Neutrophil (primary cell): Measurements from ENCODE around the gene TMEM170A.
"Not testable (repeated sequence)": the region's sequence is repeated elsewhere in the genome, so short reads cannot be mapped to it uniquely, and the experiment has no call there.

Experiments
- H3K27ac ChIP-seq: fragments of 200-600 bp; sonication (generic); 2 replicates; pipeline ENCODE4 v1.5.1; 2016; ENCODE audit warnings: mild to moderate bottlenecking, moderate library complexity
- H3K27me3 ChIP-seq: fragments of 200-600 bp; sonication (generic); 2 replicates; pipeline ENCODE4 v1.6.0; 2016; ENCODE audit warnings: mild to moderate bottlenecking
- H3K36me3 ChIP-seq: fragments of 200-600 bp; sonication (generic); 2 replicates; pipeline ENCODE4 v1.5.1; 2017
- H3K4me1 ChIP-seq, 2 experiments: fragments of 200-600 bp in 1 of 2; sonication (generic) in 1 of 2; 1 replicate in 1 of 2; 2 replicates in 1 of 2; pipeline versions ENCODE4 v1.5.1 to v1.6.1; 2013 to 2016; ENCODE audit warnings: low read depth in 1 of 2, low read length in 1 of 2, mild to moderate bottlenecking in 1 of 2, moderate library complexity in 1 of 2; ENCODE audit not compliant: control insufficient read depth in 1 of 2, insufficient read depth in 1 of 2
- H3K4me3 ChIP-seq, 2 experiments: fragments of 200-600 bp in 1 of 2; sonication (generic) in 1 of 2; 1 replicate in 1 of 2; 2 replicates in 1 of 2; pipeline ENCODE4 v1.5.1; 2013 to 2016; ENCODE audit warnings: low read depth in 1 of 2, low read length in 1 of 2, mild to moderate bottlenecking in 1 of 2, moderate library complexity in 1 of 2
- H3K9me3 ChIP-seq: fragments of 200-600 bp; sonication (generic); 2 replicates; pipeline ENCODE4 v1.5.1; 2016
- CTCF ChIP-seq: fragments of 200-600 bp; sonication (generic); IDR thresholded peaks from 2 replicates; pipeline ENCODE4 v1.5.1; 2016; ENCODE audit warnings: antibody characterized with exemption

TMEM170A gene

GRCh38 chr16:75501359-75501758 is 36.9 kb upstream of the TMEM170A start:
- H3K27me3 ChIP-seq, result peaks cover 27% of the 10 kb centered on the region
- no peak for TF ChIP-seq CTCF
- no peaks in the 10 kb centered on the region for H3K9me3 ChIP-seq
- no peak overlapping the region for H3K27ac ChIP-seq
- no peak overlapping the region for H3K4me3 ChIP-seq
- no peaks in the 10 kb centered on the region for H3K36me3 ChIP-seq
- H3K4me1 ChIP-seq, result peaks cover 4% of the 10 kb centered on the region in 2 experiments

- not testable (repeated sequence) for H3K36me3 ChIP-seq, H3K4me1 ChIP-seq, H3K9me3 ChIP-seq, H3K27ac ChIP-seq, H3K4me3 ChIP-seq
- peaks cover 51% of the 10 kb centered on the region for H3K27me3 ChIP-seq
Measured at GRCh38 chr16:75498605-75499322, 34.3 kb upstream of the TMEM170A start.

- Histone ChIP-seq H3K4me1 (peaks cover 6 to 8% of the 10 kb centered on the region in 2 experiments), H3K4me3 (no peak overlapping the region), H3K27me3 (peaks cover 64% of the 10 kb centered on the region), H3K9me3 (no peaks in the 10 kb centered on the region), H3K36me3 (no peaks in the 10 kb centered on the region), H3K27ac (no peak overlapping the region)
- TF ChIP-seq CTCF, result no peak
Measured at GRCh38 chr16:75497558-75497957, 33.1 kb upstream of the TMEM170A start.

- Histone ChIP-seq H3K36me3 (no peaks in the 10 kb centered on the region), H3K4me3 (peak within 1 kb of the TSS in 1 of 2 experiments; percentile 4), H3K9me3 (no peaks in the 10 kb centered on the region), H3K4me1 (peaks cover 6 to 8% of the 10 kb centered on the region in 2 experiments), H3K27me3 (peaks cover 77% of the 10 kb centered on the region), H3K27ac (no peak within 1 kb of the TSS)
- no peak for TF ChIP-seq CTCF
Measured at GRCh38 chr16:75495076-75495674, 30.7 kb upstream of the TMEM170A start, which contains the start of gene CHST6. TSS of gene CHST6 (minus strand) at chr16:75495441. CDS start at chr16:75479828, 15,613 bp downstream.

- Histone ChIP-seq H3K4me3 (peak overlapping the region in 1 of 2 experiments; percentile 4), H3K4me1 (peaks cover 6 to 8% of the 10 kb centered on the region in 2 experiments), H3K27me3 (peaks cover 77% of the 10 kb centered on the region), H3K36me3 (no peaks in the 10 kb centered on the region), H3K9me3 (no peaks in the 10 kb centered on the region), H3K27ac (no peak overlapping the region)
- no peak for TF ChIP-seq CTCF
Measured at GRCh38 chr16:75494661-75495075, 30.2 kb upstream of the TMEM170A start.

- TF ChIP-seq CTCF, result no peak
- Histone ChIP-seq H3K4me1 (peaks cover 6 to 8% of the 10 kb centered on the region in 2 experiments), H3K4me3 (no peak overlapping the region), H3K27me3 (peaks cover 77% of the 10 kb centered on the region), H3K36me3 (no peaks in the 10 kb centered on the region), H3K27ac (no peak overlapping the region), H3K9me3 (no peaks in the 10 kb centered on the region)
Measured at GRCh38 chr16:75494184-75494583, 29.7 kb upstream of the TMEM170A start.
